Stimulated activated CD4-positive, alpha-beta T cell treated with anti-CD3 and anti-CD28 coated beads, Interleukin-15, amount 100 ng/mL, for 24 hours (primary cell): ENCODE measurements around the gene ABHD11.

ENCODE experiments used
- DNase-seq: peaks from one replicate; pipeline ENCODE4 v3.0.0-alpha.2; 2020

Gene ABHD11

DNA sequence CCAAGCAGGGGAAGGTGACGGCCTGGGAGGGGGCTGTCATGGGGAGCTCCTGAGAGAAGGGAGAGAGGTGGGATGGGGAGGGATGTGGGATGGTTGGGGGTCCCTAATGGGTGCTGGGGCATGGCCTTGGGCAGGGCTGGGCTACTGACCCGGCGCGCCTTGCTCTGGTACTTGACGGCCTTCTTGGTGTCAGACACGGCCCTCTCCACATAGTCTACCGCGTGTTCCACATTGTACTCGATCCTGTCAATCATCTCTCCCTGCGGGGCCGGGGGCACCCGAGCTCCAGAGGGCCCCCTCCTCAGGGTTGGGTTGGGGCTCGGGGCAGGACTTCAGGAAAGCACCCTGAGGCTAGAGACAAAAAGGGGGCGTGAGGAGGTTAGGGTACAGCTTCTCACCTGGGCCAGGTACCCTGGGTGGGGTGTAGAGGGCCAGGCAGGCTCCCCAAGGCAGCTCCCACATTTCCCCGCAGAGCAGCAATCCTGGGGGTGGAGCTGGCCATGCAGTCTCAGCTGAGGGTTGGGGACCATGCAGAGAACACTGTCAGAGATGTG lies 37.9 kb downstream of the ABHD11 start:
- DNase-seq: no peak

DNA sequence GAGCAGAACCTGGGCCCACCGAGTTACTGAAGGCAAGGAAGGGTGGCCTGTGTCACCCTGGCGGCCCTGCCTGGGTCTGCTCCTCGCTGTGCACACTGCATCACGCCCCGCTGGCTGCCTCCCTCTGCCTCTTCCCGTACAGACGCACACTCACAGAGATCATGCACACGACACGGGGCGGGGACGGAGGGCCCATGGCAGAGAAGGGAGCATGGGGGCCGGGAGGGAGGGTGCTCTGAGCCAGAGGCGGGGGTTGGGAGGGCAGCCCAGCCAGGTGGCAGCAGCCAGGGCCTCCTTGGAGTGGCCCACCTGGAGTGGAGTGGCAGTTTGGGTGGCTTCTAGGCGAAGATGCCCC lies 38.6 kb downstream of the ABHD11 start:
- no peak for DNase-seq

DNA sequence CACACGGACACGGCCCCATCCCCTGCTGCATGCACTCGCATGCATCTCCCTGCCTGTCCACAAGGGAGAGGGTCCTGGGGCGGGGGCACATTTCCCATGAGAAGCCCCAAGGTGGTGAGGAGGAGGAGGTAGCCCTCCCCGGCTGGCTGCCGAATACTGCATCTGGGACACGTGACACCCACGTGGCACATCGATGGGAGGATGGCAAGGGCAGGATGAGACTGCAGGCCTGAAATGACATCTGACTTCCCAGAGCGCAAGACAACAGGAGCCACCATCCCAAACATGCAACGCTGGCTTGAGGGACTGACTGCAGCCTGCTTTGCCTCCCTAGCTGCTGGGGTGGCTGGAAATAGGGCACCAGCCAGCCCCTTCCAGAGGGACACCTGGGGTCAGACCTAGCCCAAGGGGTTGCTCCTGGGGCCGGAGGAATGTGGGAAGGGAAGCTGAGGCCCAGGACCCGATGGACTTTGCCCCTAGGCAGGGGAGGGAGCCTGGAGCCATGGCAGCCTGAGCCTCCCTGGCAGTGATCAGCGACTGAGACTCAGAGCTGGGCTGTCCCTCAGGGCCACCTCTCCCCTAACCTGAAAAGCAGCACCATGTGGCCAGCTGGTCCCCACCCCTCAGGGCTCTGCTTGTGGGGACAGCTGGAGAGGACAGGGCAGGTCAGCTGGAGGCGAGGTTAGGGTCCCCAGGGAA lies 39.1 kb downstream of the ABHD11 start:
- no peak for DNase-seq

DNA sequence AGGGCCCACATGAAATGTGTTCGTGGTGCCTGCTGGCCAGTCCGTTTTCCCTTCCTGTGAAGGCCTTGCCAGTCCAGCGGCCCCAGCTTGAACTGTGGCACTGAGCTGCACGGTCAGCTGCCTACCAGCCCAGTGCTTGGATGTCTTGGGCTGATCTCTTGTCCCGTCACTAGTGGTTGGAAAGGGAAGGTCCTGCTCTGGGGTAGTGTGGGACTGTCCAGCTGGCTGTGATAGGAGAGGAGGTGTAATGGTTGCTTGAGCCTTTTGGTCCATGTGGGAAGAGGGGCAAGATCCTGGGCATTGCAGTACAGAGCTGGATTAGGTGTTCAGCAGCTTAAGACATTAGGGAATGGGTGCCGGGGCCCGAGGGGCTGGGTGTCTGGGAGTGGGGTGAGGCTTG lies 40.2 kb downstream of the ABHD11 start:
- no peak for DNase-seq

DNA sequence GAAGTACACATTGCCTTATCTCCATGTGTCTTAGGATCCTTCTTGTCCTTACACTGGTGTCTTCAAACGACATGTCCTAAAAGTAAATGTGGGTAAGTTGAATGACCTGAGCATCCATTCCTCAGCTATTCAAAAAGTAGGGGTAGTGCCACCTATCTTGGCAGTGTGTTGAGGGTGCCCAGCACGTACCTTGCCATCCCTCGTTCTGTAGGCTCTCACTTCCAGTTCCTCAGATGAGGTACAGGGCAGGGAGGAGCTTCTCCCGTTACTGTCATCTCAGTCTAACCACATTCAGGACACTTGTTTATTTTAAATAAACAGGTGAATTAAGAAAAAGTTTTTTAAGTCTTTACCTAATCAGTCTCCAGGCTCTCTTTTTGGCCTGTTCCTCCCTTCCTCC lies 42.2 kb downstream of the ABHD11 start:
- DNase-seq: no peak

DNA sequence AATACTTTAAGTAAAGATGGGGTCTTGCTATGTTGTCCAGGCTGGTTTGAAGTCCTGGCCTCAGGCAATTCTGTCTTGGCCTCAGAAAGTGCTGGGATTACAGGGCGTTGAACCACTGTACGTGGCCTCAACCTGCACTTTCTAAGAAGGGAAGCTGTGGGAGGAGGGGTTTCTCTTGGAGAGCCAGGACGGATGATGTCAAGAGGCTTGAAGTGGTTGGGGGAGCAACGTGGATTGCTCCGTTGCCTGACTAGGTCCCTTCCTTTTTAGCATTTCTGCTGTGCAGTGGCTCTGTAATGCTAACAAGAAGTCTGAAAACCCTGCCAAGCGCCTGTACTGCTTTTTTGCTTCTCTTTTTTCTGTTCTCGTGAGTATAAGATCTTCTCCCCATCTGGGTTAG lies 48.0 kb downstream of the ABHD11 start:
- DNase-seq: no peak

DNA sequence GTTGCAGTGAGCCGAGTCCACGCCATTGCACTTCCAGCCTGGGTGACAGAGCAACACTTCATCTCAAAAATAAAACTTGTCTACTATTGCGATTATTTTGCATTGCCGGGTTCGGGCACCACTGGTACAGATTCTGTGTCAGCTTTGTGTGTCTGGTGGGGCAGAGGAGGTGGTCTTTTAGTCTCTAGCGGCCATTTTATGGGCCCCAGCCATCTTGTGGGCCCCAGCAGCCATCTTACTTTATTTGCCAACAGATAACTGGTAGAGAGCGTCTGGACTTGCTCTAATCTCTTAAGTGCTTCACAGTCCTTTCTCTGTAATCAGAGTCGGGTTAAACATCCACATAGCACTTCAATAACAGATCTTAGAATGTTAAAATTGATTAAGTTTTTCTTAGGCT lies 50.3 kb downstream of the ABHD11 start:
- DNase-seq: no peak
